HK-2 (cell line): ENCODE results near the gene SYS1.

Source experiments
- DNase-seq: peaks from one replicate; pipeline ENCODE4 v3.0.0-alpha.2; 2018; ENCODE audit not compliant: unreplicated experiment

The SYS1 gene

GRCh38 chr20:45387274-45387673 lies 24.3 kb downstream of the SYS1 start:
- DNase-seq = no peak

- DNase-seq = no peak
Observed at GRCh38 chr20:45390931-45391330, 28.0 kb downstream of the SYS1 start.

DNA sequence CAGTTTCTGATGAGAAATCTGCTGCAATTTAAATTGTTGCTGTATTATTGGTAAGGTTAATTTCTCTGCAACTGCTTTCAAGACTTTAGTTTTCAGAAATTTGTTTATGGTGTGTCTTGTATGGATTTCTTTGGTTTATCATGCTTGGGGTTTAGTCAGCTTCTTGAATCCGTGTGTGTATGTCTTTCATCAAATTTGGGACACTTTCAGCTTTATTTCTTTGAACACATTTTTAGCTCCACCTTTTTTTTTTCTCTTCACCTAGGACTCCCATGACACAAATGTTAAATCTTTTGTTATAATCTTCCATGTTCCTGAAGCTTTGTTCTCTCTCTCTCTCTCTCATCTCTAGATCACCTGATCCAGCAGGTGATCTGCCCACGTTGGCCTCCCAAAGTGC lies 28.6 kb downstream of the SYS1 start:
- no peak for DNase-seq

DNA sequence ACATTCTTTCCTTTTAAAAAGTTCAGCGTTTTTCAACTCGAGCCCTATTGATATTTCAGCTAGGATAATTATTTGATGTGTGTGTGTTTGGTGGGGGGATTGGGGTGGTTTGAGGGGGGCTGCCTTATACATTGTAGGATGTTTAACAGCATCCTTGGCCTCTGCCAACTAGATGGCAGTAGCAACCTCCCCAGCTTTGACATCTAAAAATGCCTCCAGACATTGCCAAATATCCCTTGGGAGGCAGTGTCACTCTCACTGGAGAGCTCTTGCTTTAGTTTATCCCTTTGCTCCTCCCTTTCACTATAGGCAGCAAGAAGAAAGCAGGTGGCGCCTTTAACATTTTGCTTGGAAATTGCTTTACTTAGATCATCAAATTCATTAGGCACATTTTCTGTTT lies 29.8 kb downstream of the SYS1 start:
- DNase-seq = no peak

- DNase-seq = no peak
Observed at GRCh38 chr20:45394221-45395113, 31.5 kb downstream of the SYS1 start.

DNA sequence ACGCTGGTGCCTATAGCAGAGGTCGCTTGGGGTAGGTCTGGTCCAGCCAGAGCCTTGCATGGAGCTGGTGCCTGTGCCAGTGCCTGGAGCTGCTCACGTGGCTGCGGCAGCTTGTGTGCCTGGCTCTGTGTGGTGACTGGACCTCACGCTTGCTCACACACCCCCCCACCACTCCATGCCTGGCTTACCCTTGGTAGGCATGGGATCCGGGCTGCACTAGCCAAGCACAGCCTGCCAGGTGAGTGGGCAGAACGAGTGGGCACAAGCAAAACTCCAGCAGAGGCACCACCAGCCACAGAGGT lies 32.1 kb downstream of the SYS1 start:
- no peak for DNase-seq

- DNase-seq = no peak
Observed at GRCh38 chr20:45399018-45399417, 36.1 kb downstream of the SYS1 start.

- DNase-seq = no peak
Observed at GRCh38 chr20:45400346-45401031, 37.5 kb downstream of the SYS1 start.

DNA sequence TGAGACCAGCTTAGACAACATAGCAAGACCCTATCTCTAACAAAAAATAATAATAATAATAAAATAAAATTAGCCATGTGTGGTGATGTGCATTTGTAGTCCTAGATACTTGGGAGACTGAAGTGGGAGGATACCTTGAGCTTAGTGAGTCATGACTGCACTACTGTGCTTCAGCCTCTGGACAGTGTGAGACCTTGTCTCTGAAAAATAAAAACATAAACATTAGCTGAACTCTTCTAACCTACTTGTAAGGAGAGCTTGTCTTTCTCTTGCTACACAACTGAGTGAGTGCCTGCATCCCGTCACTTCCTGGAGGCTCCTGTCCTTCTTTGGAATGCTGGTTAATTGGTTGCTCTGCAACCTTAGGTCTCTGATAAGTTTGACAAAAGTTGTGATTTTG lies 40.0 kb downstream of the SYS1 start:
- DNase-seq = no peak

GRCh38 chr20:45404438-45404837 lies 41.5 kb downstream of the SYS1 start:
- DNase-seq = no peak

DNA sequence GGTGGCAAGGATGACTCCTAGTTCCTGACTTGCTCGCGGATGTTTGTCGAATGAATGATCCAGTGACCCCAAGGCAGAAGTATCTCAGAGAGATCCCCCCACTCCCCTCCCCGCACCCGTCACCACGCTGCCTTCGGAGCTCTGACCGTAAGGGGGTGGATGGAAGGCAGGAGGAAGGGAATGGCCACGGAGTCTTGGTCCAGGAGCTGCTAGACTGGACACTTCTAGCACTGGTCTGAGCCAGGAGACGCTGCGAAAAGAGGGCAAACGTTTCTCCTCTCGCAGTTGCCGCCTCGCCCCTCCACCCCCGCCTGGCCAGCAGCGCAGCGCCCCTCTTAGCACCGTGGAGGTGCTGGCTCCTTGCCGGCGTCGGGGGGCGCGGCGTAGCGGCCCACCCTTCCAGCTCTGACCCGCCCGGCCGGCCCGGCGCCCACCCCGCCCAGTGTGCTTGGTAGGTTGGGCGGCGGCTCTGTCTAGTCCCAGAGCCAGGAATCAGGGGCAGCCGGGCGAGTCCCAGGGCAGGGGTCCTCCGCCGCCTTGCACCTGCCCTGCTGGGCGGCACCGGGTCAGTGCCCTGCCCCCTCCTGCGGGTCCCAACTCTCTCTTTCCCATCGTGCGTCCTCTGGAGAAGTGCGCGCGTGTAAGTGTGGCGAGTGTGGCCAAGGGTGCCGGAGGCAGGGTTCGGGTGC lies 42.8 kb downstream of the SYS1 start:
- no peak for DNase-seq

- peak; percentile 59 for DNase-seq
Observed at GRCh38 chr20:45406260-45407066, 43.5 kb downstream of the SYS1 start.

DNA sequence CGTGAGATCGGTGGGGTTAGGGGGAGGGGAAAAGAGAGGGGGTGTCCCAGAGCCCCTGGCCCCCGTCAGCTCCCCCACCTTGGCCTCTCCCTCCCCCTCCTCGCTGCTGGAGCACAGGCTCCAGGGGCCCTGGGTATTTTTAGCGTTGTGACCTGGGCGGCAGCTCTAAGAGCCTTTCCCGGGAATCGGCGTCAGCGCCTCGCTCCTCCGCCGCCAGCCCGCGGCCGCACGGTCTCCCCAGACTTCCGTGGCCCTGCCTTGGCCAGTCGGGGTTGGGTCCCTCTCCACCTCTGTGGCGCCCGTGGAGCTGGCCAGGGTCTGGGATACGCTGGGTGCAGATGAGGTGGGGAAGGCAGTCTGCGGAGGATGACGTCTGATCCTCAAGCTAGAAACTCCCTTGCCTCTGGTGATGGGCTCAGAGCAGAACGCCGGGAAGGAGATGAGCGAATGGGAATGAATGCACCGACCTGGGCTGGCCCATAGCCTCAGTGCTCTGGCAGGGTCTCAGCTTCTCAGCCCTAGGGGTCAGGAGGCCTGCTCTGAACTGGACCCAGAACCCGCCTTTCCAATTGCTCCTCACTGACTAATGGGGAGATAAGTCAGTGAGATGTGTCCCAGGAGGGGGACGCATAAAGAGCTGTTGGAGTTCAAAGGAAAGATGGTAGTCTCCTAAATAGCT lies 44.2 kb downstream of the SYS1 start:
- no peak for DNase-seq

DNA sequence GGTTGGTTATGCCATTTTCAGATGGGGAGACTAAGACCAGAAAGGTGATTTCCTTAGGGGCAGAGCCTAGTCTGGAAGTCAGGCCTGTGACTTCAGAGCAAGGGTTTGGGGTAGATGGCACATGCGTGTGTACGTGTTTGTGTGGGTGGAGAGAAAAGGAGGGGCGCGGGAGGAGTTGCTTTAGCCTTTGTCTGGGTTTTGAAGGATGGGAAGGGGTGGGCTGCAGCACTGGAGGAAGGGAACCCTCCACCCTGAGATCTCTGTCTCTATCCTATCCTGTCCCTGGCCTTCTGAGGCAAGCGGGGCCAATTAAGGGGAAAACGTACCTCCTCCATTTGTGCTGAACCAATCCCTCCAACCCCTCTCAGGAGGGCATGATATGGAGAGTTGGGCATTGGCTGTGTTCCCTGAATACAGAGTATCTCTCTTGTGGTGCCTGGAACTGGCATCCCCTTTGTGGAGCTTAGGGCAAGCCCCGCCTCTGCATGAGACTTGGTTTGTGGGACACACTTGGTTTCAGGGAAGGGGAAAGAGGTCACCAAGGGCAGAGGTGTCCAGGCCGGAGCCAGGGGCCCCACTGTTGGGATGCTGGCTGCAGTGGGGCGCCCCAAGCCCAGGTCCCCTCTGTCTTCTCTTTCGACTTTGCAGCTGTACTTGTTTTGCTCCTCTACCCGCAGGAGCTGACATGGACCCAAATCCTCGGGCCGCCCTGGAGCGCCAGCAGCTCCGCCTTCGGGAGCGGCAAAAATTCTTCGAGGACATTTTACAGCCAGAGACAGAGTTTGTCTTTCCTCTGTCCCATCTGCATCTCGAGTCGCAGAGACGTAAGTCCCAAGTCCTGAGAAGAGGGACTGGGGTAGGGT lies 45.1 kb downstream of the SYS1 start, which contains the start of gene DBNDD2:
TSS of gene DBNDD2 (plus strand) at position 507 of the 863 bp plus-strand sequence. CDS start at position 686, 179 bp downstream.
- no peak for DNase-seq

GRCh38 chr20:45408646-45409213 lies 45.8 kb downstream of the SYS1 start:
- no peak for DNase-seq

DNA sequence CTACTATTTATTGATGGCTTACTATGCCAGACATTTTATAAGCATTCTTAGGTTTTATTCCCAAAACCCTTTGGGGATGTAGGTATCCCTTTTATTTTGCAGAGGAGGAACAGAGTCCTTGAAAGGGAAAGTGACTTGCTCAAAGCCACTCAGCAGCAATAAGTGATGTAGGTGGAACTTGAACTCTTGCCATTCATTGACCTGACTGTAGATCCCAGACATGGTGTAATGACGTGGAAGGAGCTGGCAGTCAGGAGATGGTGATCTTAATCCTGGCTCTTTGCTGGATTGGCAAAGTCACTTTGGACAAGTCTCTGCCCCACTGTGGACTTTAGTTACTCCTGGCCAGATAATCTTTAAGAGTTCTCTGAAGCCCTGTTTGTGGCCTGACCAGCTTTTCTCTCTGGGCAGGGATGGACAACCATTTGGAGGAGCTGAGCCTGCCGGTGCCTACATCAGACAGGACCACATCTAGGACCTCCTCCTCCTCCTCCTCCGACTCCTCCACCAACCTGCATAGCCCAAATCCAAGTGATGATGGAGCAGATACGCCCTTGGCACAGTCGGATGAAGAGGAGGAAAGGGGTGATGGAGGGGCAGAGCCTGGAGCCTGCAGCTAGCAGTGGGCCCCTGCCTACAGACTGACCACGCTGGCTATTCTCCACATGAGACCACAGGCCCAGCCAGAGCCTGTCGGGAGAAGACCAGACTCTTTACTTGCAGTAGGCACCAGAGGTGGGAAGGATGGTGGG lies 46.7 kb downstream of the SYS1 start:
- DNase-seq = no peak

DNA sequence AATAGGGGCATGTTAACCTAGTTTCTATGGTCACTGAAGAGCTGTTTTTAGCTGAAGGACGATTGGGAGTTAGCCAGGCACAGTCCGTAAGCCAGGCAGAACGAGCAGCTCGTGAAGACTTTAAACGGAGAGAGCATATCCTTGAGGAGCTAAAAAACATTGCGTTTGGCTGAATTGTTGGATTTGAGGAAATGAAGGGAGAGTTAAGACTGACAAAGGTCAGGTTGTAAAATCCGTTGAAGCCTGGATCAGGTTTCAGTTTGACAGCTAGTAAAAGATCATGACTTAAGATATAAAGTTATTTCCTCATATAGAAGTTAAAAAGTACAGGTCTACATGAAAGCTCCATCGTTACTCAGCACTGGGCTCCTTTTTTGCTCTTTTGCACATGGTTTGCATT lies 47.9 kb downstream of the SYS1 start:
- no peak for DNase-seq

DNA sequence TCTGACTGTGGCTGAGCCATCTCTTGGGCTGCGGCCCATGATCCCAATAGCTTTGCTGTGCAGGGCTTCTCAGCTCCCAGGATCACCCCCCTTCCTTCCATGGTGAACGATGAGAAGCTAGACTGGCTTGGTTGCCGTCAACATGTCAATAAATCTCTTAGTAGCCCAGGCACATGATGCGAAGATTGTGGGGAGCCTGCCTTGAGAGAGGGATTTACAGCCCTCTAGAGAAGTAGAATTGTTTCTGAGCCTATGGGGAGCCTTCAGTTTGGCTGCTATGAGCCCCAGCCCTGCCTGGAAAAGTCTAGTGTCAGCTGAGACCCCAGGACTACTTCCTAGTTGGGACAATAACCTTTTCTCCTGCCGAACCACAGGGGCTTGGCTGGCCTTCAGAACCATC lies 49.7 kb downstream of the SYS1 start:
- no peak for DNase-seq

DNA sequence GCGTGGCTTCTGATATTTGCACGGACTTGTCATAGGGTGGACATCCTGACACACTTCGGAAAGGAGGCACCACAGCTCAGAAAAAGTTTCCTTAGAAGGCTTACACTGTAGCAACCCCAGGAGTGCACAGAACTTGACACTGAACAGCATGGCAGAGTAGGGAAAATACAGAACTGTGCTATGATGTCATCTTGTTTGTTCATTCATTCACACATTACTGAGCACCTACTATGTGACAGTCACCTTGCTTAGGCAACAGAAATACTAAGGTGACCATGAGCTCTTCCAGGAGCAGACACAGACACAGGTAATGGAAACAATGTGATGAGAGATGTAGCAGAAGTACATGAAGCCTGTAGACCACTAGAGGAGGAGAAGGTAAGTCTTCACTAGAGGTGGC lies 50.5 kb downstream of the SYS1 start:
- DNase-seq = no peak
